ENCODE data around the gene NOM1.

DNA sequence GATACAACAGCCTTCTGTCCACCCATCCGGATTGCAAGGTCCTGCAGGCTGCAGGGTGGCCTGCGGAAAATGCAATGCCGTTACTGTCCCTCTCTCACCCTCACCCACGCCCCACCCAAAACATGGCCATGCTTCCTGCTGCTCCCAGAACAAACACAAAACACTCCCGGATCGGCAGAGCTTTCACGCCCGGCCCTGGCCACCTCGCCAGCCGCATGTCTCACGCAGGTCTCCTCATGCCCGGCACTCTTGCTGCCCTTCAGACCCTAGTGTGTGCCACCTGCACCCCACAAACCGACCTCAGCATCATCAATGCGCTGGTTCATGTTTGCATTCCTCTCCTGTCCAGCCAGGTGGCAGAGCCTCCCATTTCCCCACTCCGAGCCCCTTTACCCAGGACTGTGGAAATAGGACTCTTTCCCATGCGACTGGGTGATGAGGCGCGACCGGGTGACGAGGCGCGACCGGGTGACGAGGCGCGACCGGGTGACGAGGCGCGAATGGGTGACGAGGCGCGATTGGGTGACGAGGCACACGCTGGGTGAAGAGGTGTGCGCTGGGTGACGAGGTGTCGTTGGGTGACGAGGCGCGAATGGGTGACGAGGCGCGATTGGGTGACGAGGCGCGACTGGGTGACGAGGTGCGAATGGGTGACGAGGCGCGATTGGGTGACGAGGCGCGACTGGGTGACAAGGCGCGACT is 8.9 kb upstream of the NOM1 start:
- TF ChIP-seq EZH2phosphoT487 (IDR thresholded peaks at IDR 0.05; ENCODE audit: borderline replicate concordance): no peak
- TF ChIP-seq POLR2A (IDR thresholded peaks at IDR 0.05; ENCODE audit: borderline replicate concordance, extremely low read depth, insufficient read depth, insufficient read length): no peak
- TF ChIP-seq SP1 (IDR thresholded peaks at IDR 0.05; ENCODE audit: low read depth): no peak
- TF ChIP-seq, protein P1, sequence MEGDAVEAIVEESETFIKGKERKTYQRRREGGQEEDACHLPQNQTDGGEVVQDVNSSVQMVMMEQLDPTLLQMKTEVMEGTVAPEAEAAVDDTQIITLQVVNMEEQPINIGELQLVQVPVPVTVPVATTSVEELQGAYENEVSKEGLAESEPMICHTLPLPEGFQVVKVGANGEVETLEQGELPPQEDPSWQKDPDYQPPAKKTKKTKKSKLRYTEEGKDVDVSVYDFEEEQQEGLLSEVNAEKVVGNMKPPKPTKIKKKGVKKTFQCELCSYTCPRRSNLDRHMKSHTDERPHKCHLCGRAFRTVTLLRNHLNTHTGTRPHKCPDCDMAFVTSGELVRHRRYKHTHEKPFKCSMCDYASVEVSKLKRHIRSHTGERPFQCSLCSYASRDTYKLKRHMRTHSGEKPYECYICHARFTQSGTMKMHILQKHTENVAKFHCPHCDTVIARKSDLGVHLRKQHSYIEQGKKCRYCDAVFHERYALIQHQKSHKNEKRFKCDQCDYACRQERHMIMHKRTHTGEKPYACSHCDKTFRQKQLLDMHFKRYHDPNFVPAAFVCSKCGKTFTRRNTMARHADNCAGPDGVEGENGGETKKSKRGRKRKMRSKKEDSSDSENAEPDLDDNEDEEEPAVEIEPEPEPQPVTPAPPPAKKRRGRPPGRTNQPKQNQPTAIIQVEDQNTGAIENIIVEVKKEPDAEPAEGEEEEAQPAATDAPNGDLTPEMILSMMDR (IDR thresholded peaks at IDR 0.05 in 2 of 3, conservative IDR thresholded peaks at IDR 0.05 in 1 of 3; ENCODE audit: borderline replicate concordance in 1 of 3, insufficient read depth in 1 of 3, low read depth in 2 of 3, low read length in 2 of 3): no peak
- TF ChIP-seq, protein P2, sequence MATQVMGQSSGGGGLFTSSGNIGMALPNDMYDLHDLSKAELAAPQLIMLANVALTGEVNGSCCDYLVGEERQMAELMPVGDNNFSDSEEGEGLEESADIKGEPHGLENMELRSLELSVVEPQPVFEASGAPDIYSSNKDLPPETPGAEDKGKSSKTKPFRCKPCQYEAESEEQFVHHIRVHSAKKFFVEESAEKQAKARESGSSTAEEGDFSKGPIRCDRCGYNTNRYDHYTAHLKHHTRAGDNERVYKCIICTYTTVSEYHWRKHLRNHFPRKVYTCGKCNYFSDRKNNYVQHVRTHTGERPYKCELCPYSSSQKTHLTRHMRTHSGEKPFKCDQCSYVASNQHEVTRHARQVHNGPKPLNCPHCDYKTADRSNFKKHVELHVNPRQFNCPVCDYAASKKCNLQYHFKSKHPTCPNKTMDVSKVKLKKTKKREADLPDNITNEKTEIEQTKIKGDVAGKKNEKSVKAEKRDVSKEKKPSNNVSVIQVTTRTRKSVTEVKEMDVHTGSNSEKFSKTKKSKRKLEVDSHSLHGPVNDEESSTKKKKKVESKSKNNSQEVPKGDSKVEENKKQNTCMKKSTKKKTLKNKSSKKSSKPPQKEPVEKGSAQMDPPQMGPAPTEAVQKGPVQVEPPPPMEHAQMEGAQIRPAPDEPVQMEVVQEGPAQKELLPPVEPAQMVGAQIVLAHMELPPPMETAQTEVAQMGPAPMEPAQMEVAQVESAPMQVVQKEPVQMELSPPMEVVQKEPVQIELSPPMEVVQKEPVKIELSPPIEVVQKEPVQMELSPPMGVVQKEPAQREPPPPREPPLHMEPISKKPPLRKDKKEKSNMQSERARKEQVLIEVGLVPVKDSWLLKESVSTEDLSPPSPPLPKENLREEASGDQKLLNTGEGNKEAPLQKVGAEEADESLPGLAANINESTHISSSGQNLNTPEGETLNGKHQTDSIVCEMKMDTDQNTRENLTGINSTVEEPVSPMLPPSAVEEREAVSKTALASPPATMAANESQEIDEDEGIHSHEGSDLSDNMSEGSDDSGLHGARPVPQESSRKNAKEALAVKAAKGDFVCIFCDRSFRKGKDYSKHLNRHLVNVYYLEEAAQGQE (IDR thresholded peaks at IDR 0.05; ENCODE audit: low read depth): no peak
- TF ChIP-seq EZH2 (IDR thresholded peaks at IDR 0.05): no peak
- TF ChIP-seq YY1 (IDR thresholded peaks at IDR 0.05; ENCODE audit: extremely low read depth, insufficient replicate concordance, low read depth, low read length): no peak
- TF ChIP-seq EGR1 (IDR thresholded peaks at IDR 0.05; ENCODE audit: low read depth): no peak
- TF ChIP-seq SIN3A (IDR thresholded peaks at IDR 0.05; ENCODE audit: low read depth): no peak
- TF ChIP-seq, protein P3, sequence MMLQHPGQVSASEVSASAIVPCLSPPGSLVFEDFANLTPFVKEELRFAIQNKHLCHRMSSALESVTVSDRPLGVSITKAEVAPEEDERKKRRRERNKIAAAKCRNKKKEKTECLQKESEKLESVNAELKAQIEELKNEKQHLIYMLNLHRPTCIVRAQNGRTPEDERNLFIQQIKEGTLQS (IDR thresholded peaks at IDR 0.05): no peak
- TF ChIP-seq JUND (IDR thresholded peaks at IDR 0.05): no peak
- no peak for TF ChIP-seq SRF (IDR thresholded peaks at IDR 0.05; ENCODE audit: low read depth)

Measured in HCT116 (cell line).